ENCODE measurements around the gene ZBTB7C.

The ZBTB7C gene

DNA sequence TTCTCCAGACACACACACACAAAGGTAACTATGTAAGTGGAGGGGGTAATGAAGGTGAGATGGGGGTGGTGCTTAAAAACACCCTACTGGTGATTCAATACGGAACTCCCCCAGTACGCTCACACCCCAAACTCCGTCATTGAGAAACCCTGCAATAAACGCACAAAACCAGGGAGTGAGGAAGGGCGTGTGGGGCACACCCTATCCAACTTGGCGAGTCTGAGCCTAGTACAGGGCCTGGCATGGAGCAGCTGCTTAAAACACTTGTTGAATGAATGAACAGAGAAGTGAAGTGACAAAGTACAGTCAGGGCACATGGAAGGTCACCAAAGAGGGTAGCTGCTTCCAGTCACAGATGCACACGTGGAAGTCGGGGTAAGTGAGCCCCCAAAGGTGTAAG lies 331.9 kb downstream of the ZBTB7C start:
- TF ChIP-seq, protein P1, sequence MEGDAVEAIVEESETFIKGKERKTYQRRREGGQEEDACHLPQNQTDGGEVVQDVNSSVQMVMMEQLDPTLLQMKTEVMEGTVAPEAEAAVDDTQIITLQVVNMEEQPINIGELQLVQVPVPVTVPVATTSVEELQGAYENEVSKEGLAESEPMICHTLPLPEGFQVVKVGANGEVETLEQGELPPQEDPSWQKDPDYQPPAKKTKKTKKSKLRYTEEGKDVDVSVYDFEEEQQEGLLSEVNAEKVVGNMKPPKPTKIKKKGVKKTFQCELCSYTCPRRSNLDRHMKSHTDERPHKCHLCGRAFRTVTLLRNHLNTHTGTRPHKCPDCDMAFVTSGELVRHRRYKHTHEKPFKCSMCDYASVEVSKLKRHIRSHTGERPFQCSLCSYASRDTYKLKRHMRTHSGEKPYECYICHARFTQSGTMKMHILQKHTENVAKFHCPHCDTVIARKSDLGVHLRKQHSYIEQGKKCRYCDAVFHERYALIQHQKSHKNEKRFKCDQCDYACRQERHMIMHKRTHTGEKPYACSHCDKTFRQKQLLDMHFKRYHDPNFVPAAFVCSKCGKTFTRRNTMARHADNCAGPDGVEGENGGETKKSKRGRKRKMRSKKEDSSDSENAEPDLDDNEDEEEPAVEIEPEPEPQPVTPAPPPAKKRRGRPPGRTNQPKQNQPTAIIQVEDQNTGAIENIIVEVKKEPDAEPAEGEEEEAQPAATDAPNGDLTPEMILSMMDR (conservative IDR thresholded peaks at IDR 0.05; ENCODE audit: low read length) = no peak
- no peak for DNase-seq (ENCODE audit: low read depth)
- no peak overlapping the region for H3K4me3 ChIP-seq (ENCODE audit: low read length)

DNA sequence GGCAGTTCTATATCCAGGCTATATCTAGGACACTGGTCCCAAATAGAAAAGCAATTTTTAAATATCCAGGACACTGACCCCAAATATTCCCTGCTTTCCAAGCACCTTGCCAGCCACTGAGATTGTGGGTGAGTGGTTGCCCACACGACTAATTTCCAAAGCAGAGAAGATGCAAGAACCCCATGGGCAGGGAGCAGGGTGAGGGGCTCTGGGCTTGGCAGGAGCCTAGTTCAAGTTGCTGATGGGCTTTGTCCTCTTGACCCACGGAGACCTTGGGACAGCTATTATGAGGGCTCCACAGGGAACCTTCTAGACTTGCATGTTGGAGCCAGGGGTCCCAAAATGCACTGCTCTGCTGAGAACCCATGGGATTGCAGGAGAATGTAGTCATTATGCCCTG lies 332.7 kb downstream of the ZBTB7C start:
- no peak for DNase-seq (ENCODE audit: low read depth)
- TF ChIP-seq, protein P1 (conservative IDR thresholded peaks at IDR 0.05; ENCODE audit: low read length) = no peak
- no peak overlapping the region for H3K4me3 ChIP-seq (ENCODE audit: low read length)

DNA sequence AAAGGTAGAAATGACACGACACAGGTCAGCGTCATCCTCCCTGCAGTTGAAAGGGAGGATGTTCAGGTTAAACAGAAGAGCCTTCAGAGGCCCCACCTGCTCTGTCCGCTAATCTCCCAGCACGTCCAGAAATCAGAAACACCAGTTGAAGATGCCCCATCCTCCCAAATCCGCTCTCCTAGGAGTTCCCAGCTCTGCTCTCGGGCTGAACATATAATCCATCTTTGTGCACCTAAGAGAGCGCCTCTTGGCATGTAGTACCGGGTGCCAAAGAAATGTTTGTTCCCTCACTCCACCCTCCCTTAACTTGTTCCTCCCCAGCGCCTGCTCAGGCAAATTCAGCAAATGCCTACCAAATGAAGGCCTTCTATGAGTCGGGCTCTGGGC lies 333.5 kb downstream of the ZBTB7C start:
- no peak for DNase-seq (ENCODE audit: low read depth)
- no peak overlapping the region for H3K4me3 ChIP-seq (ENCODE audit: low read length)
- TF ChIP-seq, protein P1 (conservative IDR thresholded peaks at IDR 0.05; ENCODE audit: low read length) = no peak

DNA sequence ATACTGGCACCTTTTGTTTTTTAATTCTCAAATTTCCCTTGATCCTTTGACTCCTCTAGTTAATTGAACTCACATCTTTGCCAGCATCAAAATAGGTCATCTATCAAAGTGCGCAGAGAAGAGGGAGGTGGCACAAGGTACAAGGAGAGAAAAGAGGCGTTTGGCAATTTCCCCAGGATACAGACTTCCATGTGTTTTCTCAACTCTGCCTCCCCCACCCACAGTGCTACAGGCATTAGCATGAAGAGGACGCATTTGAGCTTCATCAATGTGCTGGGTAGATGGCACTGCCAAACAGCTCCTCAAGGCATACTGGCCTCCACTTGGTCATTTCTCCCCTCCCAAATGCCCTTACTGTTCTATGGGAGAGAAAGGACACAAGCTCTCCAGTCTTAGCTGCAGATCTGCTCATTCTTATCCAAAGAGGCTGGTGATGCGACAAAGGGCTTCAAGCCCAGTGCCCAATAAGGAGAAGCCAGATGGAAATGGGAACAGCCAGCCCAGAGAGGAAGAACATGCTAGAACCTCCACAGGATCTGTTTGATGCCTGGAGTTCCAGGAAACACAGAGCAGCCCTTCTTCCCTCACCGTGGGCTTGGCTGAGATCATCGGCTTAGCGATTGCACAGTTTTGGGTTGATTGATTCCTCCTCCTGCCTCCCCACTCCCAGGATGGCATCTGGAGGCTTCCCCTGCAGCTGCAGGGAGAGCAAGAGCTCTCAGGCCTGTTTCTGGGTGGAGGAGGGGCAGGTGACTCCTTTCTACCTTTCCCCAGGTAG lies 334.1 kb downstream of the ZBTB7C start:
- TF ChIP-seq, protein P1 (conservative IDR thresholded peaks at IDR 0.05; ENCODE audit: low read length) = no peak
- no peak overlapping the region for H3K4me3 ChIP-seq (ENCODE audit: low read length)
- no peak for DNase-seq (ENCODE audit: low read depth)

DNA sequence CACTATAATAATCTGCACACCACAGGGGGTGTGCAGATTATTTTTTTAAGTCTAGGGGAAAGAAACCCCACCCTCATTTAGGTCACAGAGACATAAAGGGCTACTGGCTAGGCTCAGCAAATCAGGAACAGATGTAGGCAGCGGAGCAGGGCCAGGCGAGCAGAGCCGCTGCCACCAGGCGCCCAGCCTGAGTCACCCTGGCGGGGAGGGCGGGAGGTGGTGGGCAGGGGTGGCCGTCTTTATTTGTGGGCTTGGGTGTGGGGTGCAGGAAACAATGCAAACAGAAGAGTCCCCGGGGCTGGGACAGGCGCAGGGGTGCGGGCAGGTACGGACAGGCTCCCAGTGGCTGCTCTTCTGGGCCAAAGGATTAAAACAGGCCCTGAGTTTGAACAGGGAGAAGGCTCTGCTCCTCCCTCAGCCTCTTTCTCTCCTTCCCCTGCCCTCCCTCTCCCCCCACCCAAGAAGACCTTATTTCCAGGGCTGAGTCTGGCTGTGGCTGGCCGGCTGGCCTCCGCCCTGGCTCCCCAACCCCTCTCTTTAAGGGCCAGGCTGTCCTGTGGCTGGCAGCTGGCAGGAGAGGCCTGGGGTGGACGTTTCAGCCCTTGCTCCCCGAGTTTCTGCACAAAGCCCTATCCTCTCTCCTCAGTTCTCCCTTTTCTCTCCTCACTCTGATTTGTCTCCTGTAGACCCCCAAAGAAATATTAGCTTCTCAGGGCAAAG lies 335.8 kb downstream of the ZBTB7C start:
- H3K4me3 ChIP-seq (ENCODE audit: low read length) = no peak overlapping the region
- peak; percentile 44 for DNase-seq (ENCODE audit: low read depth)
- TF ChIP-seq, protein P1 (conservative IDR thresholded peaks at IDR 0.05; ENCODE audit: low read length) = no peak

DNA sequence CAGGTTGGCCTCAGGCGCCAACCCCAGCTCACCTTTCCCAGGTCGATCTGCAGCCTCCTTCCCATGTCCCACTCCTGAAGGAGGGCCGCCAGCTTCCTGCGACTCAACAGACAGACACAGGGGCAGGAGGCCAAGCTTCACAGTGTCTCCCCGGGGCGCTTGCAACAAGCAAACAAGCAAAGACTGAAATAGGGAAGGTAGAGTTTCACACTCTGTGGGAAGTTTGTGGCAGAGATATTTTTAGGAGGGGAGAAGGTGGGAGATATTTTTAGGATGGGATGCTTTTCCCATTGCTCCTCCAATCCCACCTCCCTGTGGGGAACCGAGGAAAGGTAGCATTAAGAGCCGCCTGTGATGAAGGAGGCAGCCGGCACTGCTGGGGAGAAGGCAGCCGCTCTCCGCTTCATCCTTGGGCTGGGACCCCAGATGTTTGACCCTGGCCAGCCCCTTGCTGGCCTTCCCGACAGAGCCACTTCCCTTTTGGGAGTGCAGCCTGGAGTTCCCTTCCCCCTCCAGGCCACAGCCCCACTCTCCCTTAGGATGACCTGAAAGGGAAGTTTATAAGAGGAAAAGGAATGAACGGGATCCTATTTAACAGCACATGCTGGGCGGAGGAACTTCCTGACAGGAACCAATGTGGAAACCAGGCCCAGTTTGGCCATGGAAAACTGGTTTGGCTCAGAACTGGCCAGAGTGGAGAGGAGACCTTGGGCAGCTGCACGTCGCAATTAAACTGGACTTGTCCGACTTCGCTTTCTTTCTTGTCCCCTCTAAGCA lies 336.6 kb downstream of the ZBTB7C start:
- peak; percentile 24 for DNase-seq (ENCODE audit: low read depth)
- no peak overlapping the region for H3K4me3 ChIP-seq (ENCODE audit: low read length)
- TF ChIP-seq, protein P1 (conservative IDR thresholded peaks at IDR 0.05; ENCODE audit: low read length) = no peak

Measured in AG10803 (cell line).